ENCODE results near the gene RBBP8.

DNA sequence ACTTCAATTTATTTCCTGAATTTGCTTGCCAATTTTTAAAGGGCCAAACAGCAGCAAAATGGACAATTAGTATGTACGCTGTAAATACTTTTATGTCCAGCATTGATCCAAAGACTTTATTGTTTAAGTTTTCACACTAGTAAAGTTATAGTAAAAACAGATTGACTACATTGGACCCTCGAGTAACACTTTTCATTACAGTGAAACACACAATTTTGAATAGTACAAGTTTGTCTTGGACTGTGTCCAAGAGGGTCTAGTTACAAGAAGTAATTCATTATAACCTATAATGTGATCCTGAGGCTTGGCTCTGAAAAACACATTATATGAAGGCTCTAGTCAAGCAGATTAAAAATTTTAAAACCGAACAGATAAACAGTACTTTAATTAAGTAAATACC is 11.4 kb upstream of the RBBP8 start:
- TF ChIP-seq CTCF (IDR thresholded peaks at IDR 0.05) (no peak), POLR2A (IDR thresholded peaks at IDR 0.05; ENCODE audit: low read depth) (no peak)

Data from esophagus muscularis mucosa (tissue), 3 donors.